ENCODE results near the gene TDRD9.

Gene TDRD9

DNA sequence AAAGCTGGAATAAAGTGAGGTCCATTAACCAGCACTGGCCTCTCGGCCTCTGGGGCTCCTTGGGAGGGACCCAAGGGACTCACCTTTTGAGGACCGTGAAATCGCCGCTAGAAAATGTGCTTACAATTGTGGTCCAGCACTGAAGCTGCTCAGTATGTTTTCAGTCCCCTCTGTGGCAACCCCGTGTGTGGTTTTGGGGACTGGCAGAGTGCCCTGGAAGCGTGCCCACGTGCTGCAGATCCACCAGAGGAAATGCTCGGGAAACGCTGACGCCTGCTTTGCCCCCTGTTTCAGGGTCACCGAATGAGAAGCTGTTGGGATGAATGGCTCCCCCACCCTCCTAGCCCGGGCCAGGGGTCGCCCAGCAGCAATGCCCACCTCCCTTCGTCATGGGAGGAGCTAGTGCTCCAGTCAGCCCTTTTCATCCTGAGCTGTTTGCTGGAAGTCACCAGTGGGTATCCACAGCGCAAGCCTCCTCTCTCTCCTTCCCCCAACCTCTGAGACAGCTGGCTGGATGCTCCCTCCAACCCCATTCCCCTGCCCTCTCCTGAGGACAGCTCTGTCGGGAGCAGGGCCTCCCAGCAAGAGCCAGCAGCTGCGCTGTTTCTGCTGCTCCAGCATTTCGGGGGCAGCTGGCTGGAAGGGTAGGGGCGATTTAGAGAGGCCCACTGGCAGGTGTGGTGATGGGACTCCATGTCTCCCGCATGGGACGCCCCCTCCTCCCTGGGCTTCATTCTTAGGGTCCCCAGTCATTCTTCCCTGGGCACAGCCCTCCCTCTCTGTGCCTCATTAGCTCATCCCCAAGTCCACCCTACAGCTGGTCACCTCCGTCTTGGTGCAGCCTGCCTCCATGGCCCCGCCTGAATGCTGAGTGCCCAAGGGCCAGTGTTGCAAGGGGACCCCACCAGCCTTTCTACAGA, 47.6 kb upstream of the TDRD9 start:
- Histone ChIP-seq H4K20me1 (ENCODE audit: insufficient read depth, low read length) (no peaks in the 10 kb centered on the region), H3K9me2 (ENCODE audit: low read depth, low read length) (no peaks in the 10 kb centered on the region), H3K36me3 (ENCODE audit: insufficient read depth, low read length) (no peaks in the 10 kb centered on the region), H3K27ac (ENCODE audit: low read depth, low read length, poor library complexity, severe bottlenecking) (no peak overlapping the region), H3K4me2 (ENCODE audit: low read length) (peak overlapping the region; percentile 19; the same call in 1 of the 2 replicates), H3K27me3 (ENCODE audit: insufficient read depth, low read length) (peaks cover 10% of the 10 kb centered on the region), H3K79me2 (ENCODE audit: insufficient read depth, low read length) (no peaks in the 10 kb centered on the region), H3K9me3 (ENCODE audit: low read length) (no peaks in the 10 kb centered on the region), H3K4me1 (ENCODE audit: insufficient read depth, low read length, severe bottlenecking) (peaks cover 6% of the 10 kb centered on the region), H3F3A (ENCODE audit: insufficient read depth, low read length) (no peaks in the 10 kb centered on the region), H3K4me3 (ENCODE audit: low read depth, low read length, poor library complexity, severe bottlenecking) (no peak overlapping the region), H2AFZ (ENCODE audit: low read length) (no peak overlapping the region), H3K9ac (ENCODE audit: low read length) (no peak overlapping the region)
- TF ChIP-seq EZH2 (IDR thresholded peaks at IDR 0.05; ENCODE audit: borderline replicate concordance, low read length): no peak
- TF ChIP-seq, protein P1, sequence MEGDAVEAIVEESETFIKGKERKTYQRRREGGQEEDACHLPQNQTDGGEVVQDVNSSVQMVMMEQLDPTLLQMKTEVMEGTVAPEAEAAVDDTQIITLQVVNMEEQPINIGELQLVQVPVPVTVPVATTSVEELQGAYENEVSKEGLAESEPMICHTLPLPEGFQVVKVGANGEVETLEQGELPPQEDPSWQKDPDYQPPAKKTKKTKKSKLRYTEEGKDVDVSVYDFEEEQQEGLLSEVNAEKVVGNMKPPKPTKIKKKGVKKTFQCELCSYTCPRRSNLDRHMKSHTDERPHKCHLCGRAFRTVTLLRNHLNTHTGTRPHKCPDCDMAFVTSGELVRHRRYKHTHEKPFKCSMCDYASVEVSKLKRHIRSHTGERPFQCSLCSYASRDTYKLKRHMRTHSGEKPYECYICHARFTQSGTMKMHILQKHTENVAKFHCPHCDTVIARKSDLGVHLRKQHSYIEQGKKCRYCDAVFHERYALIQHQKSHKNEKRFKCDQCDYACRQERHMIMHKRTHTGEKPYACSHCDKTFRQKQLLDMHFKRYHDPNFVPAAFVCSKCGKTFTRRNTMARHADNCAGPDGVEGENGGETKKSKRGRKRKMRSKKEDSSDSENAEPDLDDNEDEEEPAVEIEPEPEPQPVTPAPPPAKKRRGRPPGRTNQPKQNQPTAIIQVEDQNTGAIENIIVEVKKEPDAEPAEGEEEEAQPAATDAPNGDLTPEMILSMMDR (IDR thresholded peaks at IDR 0.05; ENCODE audit: low read length): no peak

DNA sequence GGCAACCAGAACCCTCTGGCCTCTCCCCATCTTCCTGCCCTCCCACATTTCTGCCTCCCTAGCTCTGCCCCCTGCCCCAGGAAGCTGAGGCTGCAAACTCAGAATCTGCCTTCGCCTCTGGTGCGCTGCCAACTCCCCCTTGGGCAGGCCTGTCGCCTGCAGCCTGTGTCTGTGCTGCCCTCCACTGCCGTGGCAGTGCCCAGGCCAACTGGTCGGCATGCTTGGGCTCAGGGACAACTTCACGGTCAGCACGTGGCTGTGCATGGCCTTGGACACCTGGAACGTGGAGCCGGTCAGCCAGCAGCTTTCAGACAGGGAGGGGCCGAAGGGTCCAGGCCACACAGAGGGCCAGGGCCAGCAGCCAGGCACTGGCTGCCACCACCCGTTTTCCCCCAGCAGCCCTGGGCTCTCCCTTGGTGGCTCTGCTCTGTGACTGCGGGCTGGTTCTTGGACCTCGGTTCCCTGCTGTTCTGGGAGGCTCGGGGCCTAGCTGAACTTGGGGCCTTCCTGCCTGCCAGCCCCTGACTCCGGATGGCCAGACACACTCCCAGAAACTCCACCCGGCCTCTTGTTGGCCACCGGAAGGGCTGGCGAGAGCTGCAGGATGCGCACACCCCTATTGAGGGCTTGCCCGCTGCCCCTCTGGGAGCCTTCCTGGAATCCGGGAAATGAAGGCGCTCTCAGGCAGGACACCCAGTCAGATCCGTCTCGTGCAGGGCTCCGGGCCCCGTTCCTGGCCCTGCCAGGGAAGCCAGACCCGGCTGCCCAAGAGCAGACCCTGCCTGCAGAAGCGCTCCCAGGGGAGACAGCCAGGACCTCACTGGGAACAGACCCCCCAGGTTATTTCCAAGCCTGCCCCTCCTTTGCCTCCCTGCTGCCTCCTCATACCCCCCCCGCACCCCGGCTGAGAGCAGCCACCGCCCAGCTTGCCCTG, 46.7 kb upstream of the TDRD9 start:
- peaks cover 6% of the 10 kb centered on the region for H3K4me1 ChIP-seq (ENCODE audit: insufficient read depth, low read length, severe bottlenecking)
- H4K20me1 ChIP-seq (ENCODE audit: insufficient read depth, low read length): no peaks in the 10 kb centered on the region
- H3K27ac ChIP-seq (ENCODE audit: low read depth, low read length, poor library complexity, severe bottlenecking): no peak overlapping the region
- no peaks in the 10 kb centered on the region for H3K36me3 ChIP-seq (ENCODE audit: insufficient read depth, low read length)
- H3K4me2 ChIP-seq (ENCODE audit: low read length): no peak overlapping the region
- no peaks in the 10 kb centered on the region for H3K79me2 ChIP-seq (ENCODE audit: insufficient read depth, low read length)
- H2AFZ ChIP-seq (ENCODE audit: low read length): no peak overlapping the region
- H3K9me2 ChIP-seq (ENCODE audit: low read depth, low read length): no peaks in the 10 kb centered on the region
- no peaks in the 10 kb centered on the region for H3K9me3 ChIP-seq (ENCODE audit: low read length)
- H3K27me3 ChIP-seq (ENCODE audit: insufficient read depth, low read length): peaks cover 10% of the 10 kb centered on the region
- H3K4me3 ChIP-seq (ENCODE audit: low read depth, low read length, poor library complexity, severe bottlenecking): no peak overlapping the region
- H3K9ac ChIP-seq (ENCODE audit: low read length): no peak overlapping the region
- TF ChIP-seq EZH2 (IDR thresholded peaks at IDR 0.05; ENCODE audit: borderline replicate concordance, low read length): no peak
- TF ChIP-seq, protein P1 (IDR thresholded peaks at IDR 0.05; ENCODE audit: low read length): no peak
- H3F3A ChIP-seq (ENCODE audit: insufficient read depth, low read length): no peaks in the 10 kb centered on the region

DNA sequence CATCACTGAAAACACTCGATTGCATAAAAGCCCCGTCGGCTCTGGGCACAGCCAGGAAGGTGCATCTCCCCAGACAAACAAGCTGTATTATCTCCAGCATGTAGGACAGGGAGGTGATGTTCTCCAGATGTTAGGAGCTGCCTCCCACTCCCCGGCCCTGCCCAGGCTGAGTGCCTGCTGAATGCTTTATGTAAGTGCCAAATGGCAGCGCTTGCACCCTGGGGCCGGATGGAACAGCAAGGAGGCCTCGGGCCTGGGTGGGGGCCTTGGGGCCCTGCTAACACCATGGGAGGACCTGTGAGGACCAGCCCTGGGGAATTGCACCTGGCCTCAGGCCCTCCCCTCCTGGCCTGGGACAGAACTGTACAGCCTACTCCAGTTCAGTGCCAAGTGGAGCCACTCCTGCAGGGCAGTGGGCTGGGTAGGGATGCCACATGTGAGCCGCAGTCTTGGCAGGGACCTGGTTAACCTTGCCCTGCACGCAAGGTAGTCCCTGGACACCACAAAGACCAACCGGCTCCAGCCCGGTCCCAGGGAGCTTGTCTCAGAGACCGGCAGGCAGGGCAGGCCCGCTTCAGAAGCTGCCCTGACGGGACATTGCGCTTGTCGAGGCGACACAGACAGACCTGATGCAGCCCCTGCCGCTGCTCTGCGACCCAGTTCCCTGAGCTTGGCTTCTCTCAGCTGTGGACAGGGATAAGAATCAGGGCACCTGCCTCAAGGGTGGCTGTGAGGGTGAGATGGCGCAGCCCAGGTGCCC, 45.6 kb upstream of the TDRD9 start:
- Histone ChIP-seq H3K9me2 (ENCODE audit: low read depth, low read length) (no peaks in the 10 kb centered on the region), H3K4me3 (ENCODE audit: low read depth, low read length, poor library complexity, severe bottlenecking) (no peak overlapping the region), H3K79me2 (ENCODE audit: insufficient read depth, low read length) (no peaks in the 10 kb centered on the region), H3K27ac (ENCODE audit: low read depth, low read length, poor library complexity, severe bottlenecking) (no peak overlapping the region), H2AFZ (ENCODE audit: low read length) (no peak overlapping the region), H3K9ac (ENCODE audit: low read length) (no peak overlapping the region), H3K36me3 (ENCODE audit: insufficient read depth, low read length) (no peaks in the 10 kb centered on the region), H3K4me2 (ENCODE audit: low read length) (no peak overlapping the region), H4K20me1 (ENCODE audit: insufficient read depth, low read length) (no peaks in the 10 kb centered on the region), H3K4me1 (ENCODE audit: insufficient read depth, low read length, severe bottlenecking) (peaks cover 6% of the 10 kb centered on the region), H3K9me3 (ENCODE audit: low read length) (no peaks in the 10 kb centered on the region), H3K27me3 (ENCODE audit: insufficient read depth, low read length) (peaks cover 18% of the 10 kb centered on the region), H3F3A (ENCODE audit: insufficient read depth, low read length) (no peaks in the 10 kb centered on the region)
- TF ChIP-seq, protein P1 (IDR thresholded peaks at IDR 0.05; ENCODE audit: low read length): no peak
- no peak for TF ChIP-seq EZH2 (IDR thresholded peaks at IDR 0.05; ENCODE audit: borderline replicate concordance, low read length)
